Measurements from ENCODE around the gene ATXN2.

DNA sequence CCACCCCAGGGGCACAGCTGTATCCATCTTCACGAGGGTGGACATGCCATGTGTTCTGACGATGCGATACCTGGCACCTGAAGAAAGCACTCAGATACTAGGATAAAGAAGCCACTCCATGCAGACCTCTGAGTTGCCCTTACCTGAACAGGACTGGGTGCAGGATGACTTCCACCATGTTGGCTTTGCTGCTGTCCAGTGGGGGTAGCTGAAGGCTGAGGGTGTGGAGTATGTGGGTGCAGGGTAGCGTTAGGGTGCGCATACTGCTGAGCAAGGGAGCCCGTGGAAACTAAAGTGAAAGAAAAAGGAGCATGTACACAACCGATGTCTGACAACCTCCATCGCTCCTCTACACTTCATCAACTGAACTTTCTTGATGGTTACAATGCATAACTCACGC lies 142.0 kb downstream of the ATXN2 start:
- TF ChIP-seq, protein P1, sequence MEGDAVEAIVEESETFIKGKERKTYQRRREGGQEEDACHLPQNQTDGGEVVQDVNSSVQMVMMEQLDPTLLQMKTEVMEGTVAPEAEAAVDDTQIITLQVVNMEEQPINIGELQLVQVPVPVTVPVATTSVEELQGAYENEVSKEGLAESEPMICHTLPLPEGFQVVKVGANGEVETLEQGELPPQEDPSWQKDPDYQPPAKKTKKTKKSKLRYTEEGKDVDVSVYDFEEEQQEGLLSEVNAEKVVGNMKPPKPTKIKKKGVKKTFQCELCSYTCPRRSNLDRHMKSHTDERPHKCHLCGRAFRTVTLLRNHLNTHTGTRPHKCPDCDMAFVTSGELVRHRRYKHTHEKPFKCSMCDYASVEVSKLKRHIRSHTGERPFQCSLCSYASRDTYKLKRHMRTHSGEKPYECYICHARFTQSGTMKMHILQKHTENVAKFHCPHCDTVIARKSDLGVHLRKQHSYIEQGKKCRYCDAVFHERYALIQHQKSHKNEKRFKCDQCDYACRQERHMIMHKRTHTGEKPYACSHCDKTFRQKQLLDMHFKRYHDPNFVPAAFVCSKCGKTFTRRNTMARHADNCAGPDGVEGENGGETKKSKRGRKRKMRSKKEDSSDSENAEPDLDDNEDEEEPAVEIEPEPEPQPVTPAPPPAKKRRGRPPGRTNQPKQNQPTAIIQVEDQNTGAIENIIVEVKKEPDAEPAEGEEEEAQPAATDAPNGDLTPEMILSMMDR (conservative IDR thresholded peaks at IDR 0.05; ENCODE audit: low read depth, low read length): no peak
- TF ChIP-seq FOS (IDR thresholded peaks at IDR 0.05; ENCODE audit: low read depth, low read length): no peak
- no peak for TF ChIP-seq RFX5 (IDR thresholded peaks at IDR 0.05; ENCODE audit: low read depth, low read length)
- no peak for TF ChIP-seq POLR2A (IDR thresholded peaks at IDR 0.05; ENCODE audit: low read depth, low read length)
- no peak for TF ChIP-seq CHD1 (IDR thresholded peaks at IDR 0.05; ENCODE audit: low read depth, low read length)
- TF ChIP-seq, protein P2, sequence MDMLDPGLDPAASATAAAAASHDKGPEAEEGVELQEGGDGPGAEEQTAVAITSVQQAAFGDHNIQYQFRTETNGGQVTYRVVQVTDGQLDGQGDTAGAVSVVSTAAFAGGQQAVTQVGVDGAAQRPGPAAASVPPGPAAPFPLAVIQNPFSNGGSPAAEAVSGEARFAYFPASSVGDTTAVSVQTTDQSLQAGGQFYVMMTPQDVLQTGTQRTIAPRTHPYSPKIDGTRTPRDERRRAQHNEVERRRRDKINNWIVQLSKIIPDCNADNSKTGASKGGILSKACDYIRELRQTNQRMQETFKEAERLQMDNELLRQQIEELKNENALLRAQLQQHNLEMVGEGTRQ (IDR thresholded peaks at IDR 0.05; ENCODE audit: low read depth, low read length): no peak
- TF ChIP-seq MXI1 (IDR thresholded peaks at IDR 0.05; ENCODE audit: borderline replicate concordance, low read depth, low read length): no peak
- no peak for TF ChIP-seq MAFK (IDR thresholded peaks at IDR 0.05; ENCODE audit: low read depth, low read length)
- TF ChIP-seq MAZ (IDR thresholded peaks at IDR 0.05; ENCODE audit: borderline replicate concordance, low read depth, low read length): no peak
